LNCaP clone FGC (cell line): ENCODE results near the gene FBXL16.

Experiments
- DNase-seq: peaks from one replicate; pipeline ENCODE4 v3.0.0-alpha.2; 2011; ENCODE audit warnings: low read depth
- H3K4me3 ChIP-seq: 2 replicates; pipeline ENCODE4 v1.5.1; 2011; ENCODE audit warnings: mild to moderate bottlenecking, low read depth, low read length, control low read depth
- TF ChIP-seq, protein P1 (sequence below): IDR thresholded peaks from 2 replicates; pipeline ENCODE4 v1.5.1; 2012; ENCODE audit warnings: mild to moderate bottlenecking; ENCODE audit not compliant: control insufficient read depth, insufficient read depth; ENCODE audit errors: extremely low read depth

Gene FBXL16

DNA sequence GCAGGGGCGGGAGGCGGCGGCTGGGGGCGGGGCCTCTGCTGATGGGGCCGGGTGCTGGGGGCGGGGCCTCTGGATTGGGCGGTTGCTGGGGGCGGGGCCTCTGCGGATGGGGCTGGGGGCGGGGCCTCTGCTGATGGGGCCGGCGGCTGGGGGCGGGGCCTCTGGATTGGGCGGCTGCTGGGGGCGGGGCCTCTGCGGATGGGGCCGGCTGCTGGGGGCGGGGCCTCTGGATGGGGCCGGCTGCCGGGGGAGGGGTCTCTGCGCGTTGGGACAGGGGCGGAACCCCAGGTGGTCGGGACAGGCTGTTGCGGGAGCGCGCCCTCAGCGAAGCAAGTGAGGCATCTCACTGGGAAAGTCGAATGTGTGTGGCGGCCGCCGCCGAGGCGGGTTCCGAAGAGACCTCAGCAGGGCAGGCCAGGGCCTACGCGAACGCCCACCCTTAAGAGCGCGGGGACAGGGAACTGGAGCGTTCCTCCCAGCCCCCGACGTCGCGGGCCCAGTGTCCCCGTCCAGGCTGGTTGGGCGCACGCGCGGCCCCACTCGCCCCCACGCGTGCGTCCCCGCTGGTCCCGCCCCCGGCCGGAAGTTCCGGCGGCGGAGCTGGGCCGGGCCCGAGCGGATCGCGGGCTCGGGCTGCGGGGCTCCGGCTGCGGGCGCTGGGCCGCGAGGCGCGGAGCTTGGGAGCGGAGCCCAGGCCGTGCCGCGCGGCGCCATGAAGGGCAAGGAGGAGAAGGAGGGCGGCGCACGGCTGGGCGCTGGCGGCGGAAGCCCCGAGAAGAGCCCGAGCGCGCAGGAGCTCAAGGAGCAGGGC is 25.6 kb downstream of the FBXL16 start, which contains the start of gene STUB1:
STUB1 (plus strand) TSS at position 597 of the 811 bp plus-strand sequence; CDS start at position 713, 116 bp downstream.
- TF ChIP-seq, protein P1, sequence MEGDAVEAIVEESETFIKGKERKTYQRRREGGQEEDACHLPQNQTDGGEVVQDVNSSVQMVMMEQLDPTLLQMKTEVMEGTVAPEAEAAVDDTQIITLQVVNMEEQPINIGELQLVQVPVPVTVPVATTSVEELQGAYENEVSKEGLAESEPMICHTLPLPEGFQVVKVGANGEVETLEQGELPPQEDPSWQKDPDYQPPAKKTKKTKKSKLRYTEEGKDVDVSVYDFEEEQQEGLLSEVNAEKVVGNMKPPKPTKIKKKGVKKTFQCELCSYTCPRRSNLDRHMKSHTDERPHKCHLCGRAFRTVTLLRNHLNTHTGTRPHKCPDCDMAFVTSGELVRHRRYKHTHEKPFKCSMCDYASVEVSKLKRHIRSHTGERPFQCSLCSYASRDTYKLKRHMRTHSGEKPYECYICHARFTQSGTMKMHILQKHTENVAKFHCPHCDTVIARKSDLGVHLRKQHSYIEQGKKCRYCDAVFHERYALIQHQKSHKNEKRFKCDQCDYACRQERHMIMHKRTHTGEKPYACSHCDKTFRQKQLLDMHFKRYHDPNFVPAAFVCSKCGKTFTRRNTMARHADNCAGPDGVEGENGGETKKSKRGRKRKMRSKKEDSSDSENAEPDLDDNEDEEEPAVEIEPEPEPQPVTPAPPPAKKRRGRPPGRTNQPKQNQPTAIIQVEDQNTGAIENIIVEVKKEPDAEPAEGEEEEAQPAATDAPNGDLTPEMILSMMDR = no peak
- H3K4me3 ChIP-seq = peak within 1 kb of the TSS; percentile 72
- no peak for DNase-seq

DNA sequence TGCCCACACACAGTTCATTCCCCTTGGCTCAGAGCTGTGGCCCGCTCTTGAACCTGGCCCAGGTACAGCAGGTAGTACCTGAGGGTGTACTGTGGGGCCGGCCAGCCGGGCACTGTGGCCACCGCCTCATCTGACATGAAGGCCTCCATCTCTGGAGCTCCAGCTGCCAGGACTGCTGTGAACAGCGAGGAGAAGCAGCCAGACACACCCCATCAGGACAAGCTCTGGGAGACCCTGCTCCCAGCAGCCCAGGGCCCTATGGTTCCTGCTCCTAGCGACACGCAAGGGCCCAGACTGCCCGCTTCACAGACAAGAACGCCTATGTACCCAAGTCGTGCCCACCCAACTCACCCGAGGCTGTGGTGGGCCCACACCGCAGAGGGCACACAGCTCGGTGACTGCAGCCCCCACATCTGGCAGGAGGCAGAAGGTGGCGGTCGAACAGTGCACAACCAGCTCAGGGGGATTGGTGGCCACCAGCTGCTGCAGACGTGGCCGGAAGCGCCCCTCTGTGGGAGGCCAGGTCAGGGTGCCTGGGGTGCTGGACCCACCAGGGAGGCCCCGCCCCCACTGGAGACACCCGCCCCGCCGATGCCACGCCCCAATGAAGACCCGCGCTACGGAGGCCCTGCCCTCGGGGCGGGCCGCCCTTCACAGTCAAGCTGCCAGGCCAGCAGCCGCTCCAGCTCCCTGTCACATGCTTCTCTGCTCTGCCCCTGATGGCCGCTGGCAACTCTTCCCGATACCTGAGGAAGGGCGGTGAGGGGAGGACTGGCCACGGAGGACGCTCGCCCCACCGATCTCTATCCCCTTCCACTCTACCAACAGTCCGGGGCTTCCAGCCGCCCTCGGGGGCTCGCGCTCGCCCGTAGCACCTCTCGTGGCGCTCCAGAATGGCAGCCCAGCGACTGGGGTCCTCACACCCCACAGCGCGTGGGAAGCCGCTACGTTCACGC is 26.5 kb downstream of the FBXL16 start:
- DNase-seq = peak; percentile 59
- H3K4me3 ChIP-seq = peak overlapping the region; percentile 52
- TF ChIP-seq, protein P1 = no peak

DNA sequence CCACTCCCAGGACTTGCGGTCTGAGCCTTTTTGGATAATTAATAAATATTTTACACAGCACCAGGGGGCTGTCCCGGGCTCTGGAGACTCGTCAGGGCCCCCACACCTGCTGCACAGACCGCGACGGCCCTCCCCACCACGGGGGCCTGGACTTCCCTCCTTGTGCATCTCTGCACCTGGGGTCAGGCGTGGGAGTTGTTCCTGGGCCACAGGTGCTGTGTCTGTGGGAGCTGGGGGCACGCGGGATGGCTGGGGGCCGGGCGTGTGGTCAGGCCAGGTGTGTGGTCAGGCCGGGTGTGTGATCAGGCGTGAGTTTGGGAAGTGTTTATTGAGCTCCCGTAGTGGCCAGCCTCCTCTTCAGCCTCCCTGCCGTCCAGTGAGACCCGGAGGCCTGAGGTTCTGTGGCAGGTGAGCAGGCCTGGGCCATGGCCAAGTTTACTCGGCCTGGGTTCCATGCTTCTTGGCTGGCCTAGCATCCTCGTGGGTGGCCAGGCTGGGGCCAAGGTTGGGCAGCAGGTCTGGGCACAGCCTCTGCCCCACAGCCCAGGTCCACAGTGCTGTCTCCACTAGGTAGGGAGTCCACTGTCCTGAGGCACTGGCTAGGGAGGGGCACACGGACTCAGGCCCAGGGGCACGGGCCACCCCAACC is 27.3 kb downstream of the FBXL16 start:
- H3K4me3 ChIP-seq = no peak overlapping the region
- TF ChIP-seq, protein P1 = no peak
- DNase-seq = no peak

DNA sequence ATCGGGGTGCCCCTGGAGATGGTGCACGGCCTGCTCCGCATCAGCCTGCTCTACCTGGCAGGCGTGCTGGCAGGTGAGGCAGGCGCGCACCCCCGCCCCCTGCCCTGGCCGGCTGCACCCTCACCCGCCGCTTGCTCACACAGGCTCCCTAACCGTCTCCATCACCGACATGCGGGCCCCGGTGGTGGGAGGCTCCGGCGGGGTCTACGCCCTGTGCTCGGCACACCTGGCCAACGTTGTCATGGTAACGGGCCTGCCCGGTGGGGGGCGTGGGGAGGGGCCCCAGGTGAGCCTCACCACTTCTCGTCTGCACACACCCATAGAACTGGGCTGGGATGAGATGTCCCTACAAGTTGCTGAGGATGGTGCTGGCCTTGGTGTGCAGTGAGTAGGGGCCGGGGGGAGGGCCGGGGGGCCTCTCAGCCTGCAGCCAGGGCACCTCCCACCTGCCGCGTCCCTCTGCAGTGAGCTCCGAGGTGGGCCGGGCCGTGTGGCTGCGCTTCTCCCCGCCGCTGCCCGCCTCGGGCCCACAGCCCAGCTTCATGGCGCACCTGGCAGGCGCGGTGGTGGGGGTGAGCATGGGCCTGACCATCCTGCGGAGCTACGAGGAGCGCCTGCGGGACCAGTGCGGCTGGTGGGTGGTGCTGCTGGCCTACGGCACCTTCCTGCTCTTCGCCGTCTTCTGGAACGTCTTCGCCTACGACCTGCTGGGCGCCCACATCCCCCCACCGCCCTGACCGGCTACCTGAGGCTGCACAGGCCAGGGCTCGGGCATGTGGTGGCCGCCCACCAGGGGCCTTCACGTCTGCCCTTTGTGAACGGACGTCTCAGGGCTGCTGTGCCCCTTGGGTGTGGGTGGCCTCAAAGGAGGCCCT is 28.0 kb downstream of the FBXL16 start:
- no peak for DNase-seq
- no peak overlapping the region for H3K4me3 ChIP-seq
- TF ChIP-seq, protein P1 = no peak

DNA sequence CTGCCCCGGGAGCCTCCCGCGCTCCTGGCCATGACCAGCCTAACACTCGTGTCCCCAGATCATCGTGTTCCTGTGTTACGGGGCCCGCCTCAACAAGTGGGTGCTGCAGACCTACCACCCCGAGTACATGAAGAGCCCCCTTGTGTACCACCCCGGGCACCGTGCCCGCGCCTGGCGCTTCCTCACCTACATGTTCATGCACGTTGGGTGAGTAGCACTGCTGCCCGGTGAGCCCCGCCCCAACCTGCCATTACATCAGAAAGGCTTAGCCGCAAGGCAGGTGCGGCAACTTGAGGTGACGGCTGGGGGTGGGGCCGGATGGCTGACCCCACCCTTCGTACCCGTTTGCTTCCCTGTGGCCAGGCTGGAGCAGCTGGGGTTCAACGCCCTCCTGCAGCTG is 28.7 kb downstream of the FBXL16 start:
- TF ChIP-seq, protein P1 = no peak
- H3K4me3 ChIP-seq = no peak overlapping the region
- no peak for DNase-seq

DNA sequence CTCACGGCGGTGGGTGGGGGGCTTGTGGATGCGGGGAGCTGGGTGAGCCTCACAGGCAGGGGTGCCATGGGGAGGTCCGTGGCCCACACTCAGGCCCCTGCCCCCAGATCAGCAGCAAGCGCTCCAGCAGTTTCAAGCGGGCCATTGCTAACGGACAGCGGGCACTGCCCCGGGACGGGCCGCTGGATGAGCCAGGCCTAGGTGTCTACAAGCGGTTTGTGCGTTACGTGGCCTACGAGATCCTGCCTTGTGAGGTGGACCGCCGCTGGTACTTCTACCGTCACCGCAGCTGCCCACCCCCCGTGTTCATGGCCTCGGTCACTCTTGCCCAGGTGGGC is 29.1 kb downstream of the FBXL16 start:
- TF ChIP-seq, protein P1 = no peak
- no peak overlapping the region for H3K4me3 ChIP-seq

More for the DNA sequence above, 29.1 kb downstream of the FBXL16 start:
- no peak for DNase-seq
